K562 (cell line): ENCODE results near the gene NBDY. TPM values are rescaled to one million over a fixed set of nuclear protein-coding genes. Genes with fewer than 3 reads are reported as not detected.

Experiments used
- ATAC-seq: fragments of 200-7000 bp; cut with Tn5 transposase; 3 replicates; pipeline ENCODE4 v1.9.1; 2020; ENCODE audit warnings: moderate library complexity
- BruUV-seq: library from RNA; stranded (reverse); fragments of 400-500 nt; replicated peaks from 2 replicates; lab custom pipeline; 2021; lab: Mats Ljungman, UMichigan
- CTCF ChIA-PET: fragments of 300-600 bp; formaldehyde crosslinking; extraction: SDS; loops from one replicate; lab custom pipeline; 2021; ENCODE audit warnings: low intra/inter-chr PET ratio; lab: Yijun Ruan, JAX
- POLR2A ChIA-PET: fragments of 300-600, 350-650 bp; sonication (Branson Sonifier 250); formaldehyde crosslinking; extraction: SDS; loops from one replicate; lab custom pipeline; 2021; ENCODE audit warnings: antibody characterized with exemption, inconsistent platforms; lab: Yijun Ruan, JAX
- DNase-seq, 4 experiments: peaks; one replicate each; pipeline versions ENCODE4 v3.0.0 to v3.0.0-alpha.2; 2011 to 2018; ENCODE audit warnings: low spot score in 3 of 4, mixed read lengths in 3 of 4; ENCODE audit errors: extremely low read depth in 1 of 4
- FAIRE-seq: peaks from 2 replicates; lab custom pipeline; 2011; peaks lifted over from hg19 to GRCh38; lab: Jason Lieb, UNC
- H2AFZ ChIP-seq: 2 replicates; pipeline ENCODE4 v1.6.0; 2011; ENCODE audit warnings: low read depth, low read length, control low read depth, inconsistent platforms
- H3K27ac ChIP-seq: fragments of 200-600 bp; 3 replicates; pipeline ENCODE4 v1.8.0; 2011; ENCODE audit warnings: low read depth, mild to moderate bottlenecking, control low read depth, inconsistent platforms, low read length, moderate library complexity, mixed read lengths; ENCODE audit errors: extremely low read depth
- H3K27me3 ChIP-seq, 2 experiments: fragments of 300-600 bp in 1 of 2; 2 replicates in 1 of 2; 3 replicates in 1 of 2; pipeline versions ENCODE4 v1.6.0 to v1.8.0; 2011; ENCODE audit warnings: inconsistent platforms in 2 of 2, low read length in 2 of 2, mild to moderate bottlenecking in 1 of 2, mixed read lengths in 1 of 2, moderate library complexity in 1 of 2; ENCODE audit not compliant: control insufficient read depth in 2 of 2, insufficient read depth in 2 of 2
- H3K36me3 ChIP-seq: fragments of 300-600 bp; 3 replicates; pipeline ENCODE4 v1.8.0; 2011; ENCODE audit warnings: mild to moderate bottlenecking, low read length, inconsistent platforms; ENCODE audit not compliant: control insufficient read depth, insufficient read depth
- H3K4me1 ChIP-seq, 2 experiments: fragments of 200-600 bp in 1 of 2; replicated peaks in 1 of 2; 2 replicates in 1 of 2; 3 replicates in 1 of 2; pipeline versions ENCODE4 v1.5.1 to v1.8.0; 2011; ENCODE audit warnings: inconsistent platforms in 2 of 2, low read length in 2 of 2, mild to moderate bottlenecking in 1 of 2, mixed read lengths in 1 of 2, moderate library complexity in 1 of 2; ENCODE audit not compliant: control insufficient read depth in 2 of 2, insufficient read depth in 2 of 2
- H3K4me2 ChIP-seq: 2 replicates; pipeline ENCODE4 v1.6.1; 2011; ENCODE audit warnings: low read length, control low read depth, inconsistent platforms, mixed read lengths; ENCODE audit not compliant: insufficient read depth
- H3K4me3 ChIP-seq: fragments of 200-600 bp; sonication (generic), shearing (Covaris generic); 2 replicates; pipeline ENCODE4 v1.5.1; 2016; ENCODE audit warnings: control low read depth, inconsistent platforms
- H3K79me2 ChIP-seq: fragments of 200-600 bp; 3 replicates; pipeline ENCODE4 v1.8.0; 2011; ENCODE audit warnings: low read length, inconsistent platforms; ENCODE audit not compliant: control insufficient read depth, insufficient read depth
- H3K9ac ChIP-seq, 2 experiments: 2 replicates each; pipeline versions ENCODE4 v1.6.0 to v1.6.1; 2011; ENCODE audit warnings: low read depth in 2 of 2, low read length in 2 of 2, control low read depth in 1 of 2, inconsistent platforms in 1 of 2, mild to moderate bottlenecking in 1 of 2, mixed read lengths in 1 of 2; ENCODE audit not compliant: insufficient read depth in 1 of 2
- H3K9me1 ChIP-seq: one replicate; pipeline ENCODE4 v1.6.0; 2011; ENCODE audit warnings: inconsistent platforms, mild to moderate bottlenecking, low read length, moderate library complexity; ENCODE audit not compliant: control insufficient read depth, insufficient read depth
- H3K9me3 ChIP-seq: replicated peaks from 2 replicates; pipeline ENCODE4 v1.5.1; 2011; ENCODE audit warnings: low read depth, low read length, inconsistent platforms; ENCODE audit not compliant: control insufficient read depth, insufficient read depth
- H4K20me1 ChIP-seq: replicated peaks from 2 replicates; pipeline ENCODE4 v1.6.1; 2011; ENCODE audit warnings: low read length, inconsistent platforms, mixed read lengths; ENCODE audit not compliant: control insufficient read depth, insufficient read depth
- CBX5 ChIP-seq: IDR thresholded peaks from 2 replicates; pipeline ENCODE4 v1.6.1; 2014; ENCODE audit warnings: low read depth, borderline replicate concordance
- EHMT2 ChIP-seq: fragments of 450-650 bp; IDR thresholded peaks from 2 replicates; pipeline ENCODE4 v1.6.1; 2018; ENCODE audit warnings: antibody characterized with exemption
- NCOA6 ChIP-seq: fragments of 450-650 bp; IDR thresholded peaks from 2 replicates; pipeline ENCODE4 v1.6.1; 2017; ENCODE audit warnings: mild to moderate bottlenecking
- PBX2 ChIP-seq, 2 experiments: IDR thresholded peaks in 1 of 2; conservative IDR thresholded peaks in 1 of 2; 2 replicates each; pipeline ENCODE4 v1.6.1; 2016; ENCODE audit warnings: low read depth in 2 of 2, mild to moderate bottlenecking in 1 of 2, missing compliant biosample characterization in 1 of 2, missing genetic modification characterization in 1 of 2, moderate library complexity in 1 of 2
- TCF15 ChIP-seq: fragments of 250-450 bp; sonication (Bioruptor Pico); IDR thresholded peaks from 2 replicates; pipeline ENCODE4 v1.8.0; 2022; ENCODE audit warnings: moderate library complexity, mild to moderate bottlenecking, inconsistent platforms
- ZBTB34 ChIP-seq: fragments of 250-450 bp; sonication (Bioruptor Pico); IDR thresholded peaks from 2 replicates; pipeline ENCODE4 v1.8.0; 2021; ENCODE audit warnings: mild to moderate bottlenecking, moderate library complexity
- ZNF165 ChIP-seq: fragments of 250-450 bp; sonication (Bioruptor Pico); IDR thresholded peaks from 2 replicates; pipeline ENCODE4 v1.4.0; 2020; ENCODE audit warnings: borderline replicate concordance
- ZNF175 ChIP-seq: fragments of 200-800 bp; sonication (Bioruptor generic); IDR thresholded peaks from 2 replicates; pipeline ENCODE4 v1.6.1; 2016; ENCODE audit warnings: low read depth, mild to moderate bottlenecking, missing genetic modification characterization, missing compliant biosample characterization
- ZNF3 ChIP-seq: fragments of 250-450 bp; sonication (Bioruptor Pico); IDR thresholded peaks from 2 replicates; pipeline ENCODE4 v1.5.0; 2021; ENCODE audit warnings: mild to moderate bottlenecking, moderate library complexity
- ZNF436 ChIP-seq: fragments of 250-450, 450-650 bp; sonication (Bioruptor Pico); formaldehyde crosslinking; IDR thresholded peaks from 2 replicates; pipeline ENCODE4 v1.7.0; 2020; ENCODE audit warnings: mild to moderate bottlenecking
- ZNF699 ChIP-seq: fragments of 250-450 bp; sonication (Bioruptor Pico); IDR thresholded peaks from 2 replicates; pipeline ENCODE4 v1.8.0; 2021; ENCODE audit warnings: mild to moderate bottlenecking, moderate library complexity; ENCODE audit not compliant: insufficient replicate concordance
- ZNF76 ChIP-seq: fragments of 250-450 bp; sonication (Bioruptor Pico); IDR thresholded peaks from 2 replicates; pipeline ENCODE4 v1.4.0; 2020; ENCODE audit warnings: mild to moderate bottlenecking, moderate library complexity, borderline replicate concordance
- WGBS: fragments of 100-300 bp; shearing (Covaris generic); methylation state at CpG from one replicate; pipeline ENCODE4 v1.1.6; 2016; ENCODE audit warnings: low coverage, mixed read lengths; ENCODE audit not compliant: insufficient coverage; ENCODE audit errors: missing lambda C conversion rate; 5-methylcytosine and 5-hydroxymethylcytosine counted together
- in situ Hi-C: fragments of 300-500 bp; cut with MboI; formaldehyde crosslinking; loops from 4 replicates; pipeline ENCODE4 v1.15.0; 2018; ENCODE audit warnings: inconsistent platforms, mixed read lengths
- intact Hi-C: fragments of 100-400 bp; cut with micrococcal nuclease; formaldehyde crosslinking; loops from 2 replicates; pipeline ENCODE4 v1.14.2; 2022
- polyA plus RNA-seq, 8 experiments: library from polyadenylated mRNA; depleted of rRNA in 4 of 8; stranded (reverse) in 5 of 8; unstranded in 3 of 8; fragments of >200 nt; fragmentation: Nextera tagmentation in 2 of 8; fragmentation: Illumina TruSeq in 1 of 8; extraction: Ambion mirVana in 2 of 8; extraction: Trizol in 1 of 8; gene quantifications; 2 replicates each; pipeline versions ENCODE4 v1.2.1 to v1.2.3, GENCODE V29; 2011 to 2014; ENCODE audit warnings: inconsistent platforms in 1 of 8, missing spikeins in 1 of 8
- total RNA-seq, 7 experiments: library from RNA; depleted of rRNA in 6 of 7; stranded (reverse); fragments of >200 nt in 6 of 7; fragmentation: Illumina TruSeq in 2 of 7; extraction: Trizol in 2 of 7; gene quantifications; 2 replicates each; pipeline versions ENCODE4 v1.2.1 to v1.2.3, GENCODE V29; 2011 to 2021; ENCODE audit warnings: low replicate concordance in 1 of 7

NBDY gene
- total and polyA plus RNA-seq, 9 of the 15 experiments (the other 6 are each of a cell fraction or from before 2014, with no cell fraction given), result 1.00 to 24.7 (median 7.0) TPM

- no peaks in the 10 kb centered on the region for H3K9me3 ChIP-seq
- ATAC-seq (no peak), FAIRE-seq (no peak), DNase-seq (no peak)
- no peak overlapping the region for H3K9ac ChIP-seq
- H3K27ac ChIP-seq, result no peak overlapping the region
- TF ChIP-seq ZNF3 (CRISPR knock-in tag) (no peak), CBX5 (no peak)
- no peak overlapping the region for H2AFZ ChIP-seq
- CTCF ChIA-PET, result no interaction called here
- H3K4me2 ChIP-seq, result no peak overlapping the region
- no peak overlapping the region for H3K4me3 ChIP-seq
- BruUV-seq, result no TSS peak
- in situ Hi-C loops (no loop called here), intact Hi-C loops (no loop called here)
- no peaks in the 10 kb centered on the region for H3K4me1 ChIP-seq
- H3K27me3 ChIP-seq, result no peaks in the 10 kb centered on the region
- no peaks in the 10 kb centered on the region for H3K9me1 ChIP-seq
- no peaks in the 10 kb centered on the region for H4K20me1 ChIP-seq
- no peaks in the 10 kb centered on the region for H3K79me2 ChIP-seq
- no peaks in the 10 kb centered on the region for H3K36me3 ChIP-seq
- WGBS, result 15% methylated on average over 4 of the region's 7 CpGs
- POLR2A ChIA-PET, result no interaction called here
Observed at GRCh38 chrX:56757327-56757726, 28.3 kb downstream of the NBDY start.

GRCh38 chrX:56758456-56758855, 29.4 kb downstream of the NBDY start:
- DNase-seq (no peak), FAIRE-seq (no peak), ATAC-seq (no peak)
- Histone ChIP-seq H3K4me3 (no peak overlapping the region), H3K27ac (no peak overlapping the region), H3K4me2 (no peak overlapping the region), H3K36me3 (no peaks in the 10 kb centered on the region), H3K79me2 (no peaks in the 10 kb centered on the region), H4K20me1 (no peaks in the 10 kb centered on the region), H3K9me1 (no peaks in the 10 kb centered on the region), H2AFZ (no peak overlapping the region), H3K9me3 (no peaks in the 10 kb centered on the region), H3K4me1 (no peaks in the 10 kb centered on the region), H3K27me3 (no peaks in the 10 kb centered on the region), H3K9ac (no peak overlapping the region)
- ChIA-PET CTCF (no interaction called here), POLR2A (no interaction called here)
- BruUV-seq, result no TSS peak
- intact Hi-C loops, result no loop called here
- WGBS, result 20% methylated on average over 4 of the region's 4 CpGs
- in situ Hi-C loops, result no loop called here
- TF ChIP-seq NCOA6, result no peak
- no peak for TF ChIP-seq ZNF175 (CRISPR knock-in tag)
- TF ChIP-seq ZNF76 (CRISPR knock-in tag), result no peak
- TF ChIP-seq ZNF436, result no peak
- no peak for TF ChIP-seq ZBTB34 (CRISPR knock-in tag)
- no peak for TF ChIP-seq EHMT2
- no peak for TF ChIP-seq ZNF165 (CRISPR knock-in tag)
- no peak for TF ChIP-seq ZNF699
- TF ChIP-seq TCF15 (CRISPR knock-in tag), result no peak
- TF ChIP-seq PBX2 (CRISPR knock-in tag; IDR thresholded peaks at IDR 0.05; ENCODE audit: low read depth), result no peak
- no peak for TF ChIP-seq PBX2 (tag; conservative IDR thresholded peaks at IDR 0.05; ENCODE audit: low read depth)
